Measurements from ENCODE around the gene SLC36A1. TPM values are rescaled to one million over a fixed set of nuclear protein-coding genes. Genes with fewer than 3 reads are reported as not detected.

The SLC36A1 gene
- total RNA-seq, 1 experiment from 2014 or later = 11.0 TPM

GRCh38 chr5:151532416-151532815 is 85.0 kb downstream of the SLC36A1 start:
- H3K36me3 ChIP-seq (ENCODE audit: low read depth) = no peaks in the 10 kb centered on the region
- H3K27me3 ChIP-seq (ENCODE audit: insufficient read depth, low read depth) = peaks cover 5% of the 10 kb centered on the region; the same call in 1 of the 2 replicates
- H3K9me2 ChIP-seq (ENCODE audit: insufficient read depth) = no peaks in the 10 kb centered on the region
- no TSS peak for BruUV-seq (replicated peaks)
- DNase-seq = no peak
- H3F3A ChIP-seq (ENCODE audit: insufficient read depth, low read depth) = no peaks in the 10 kb centered on the region
- H2AFZ ChIP-seq = no peak overlapping the region
- no peak overlapping the region for H3K4me3 ChIP-seq
- H3K79me2 ChIP-seq (ENCODE audit: low read depth) = no peaks in the 10 kb centered on the region
- intact Hi-C loops (cut with micrococcal nuclease; ENCODE audit: unreplicated experiment) = no loop called here
- no peaks in the 10 kb centered on the region for H3K9me3 ChIP-seq (ENCODE audit: insufficient read depth, low read depth)
- ChIA-PET POLR2A (ENCODE audit: unreplicated experiment) (no interaction called here), CTCF (no interaction called here)
- no peak overlapping the region for H3K4me2 ChIP-seq
- no peak for TF ChIP-seq CTCF (conservative IDR thresholded peaks at IDR 0.05)
- TF ChIP-seq EZH2 (IDR thresholded peaks at IDR 0.05; ENCODE audit: low read depth) = no peak
- H3K4me1 ChIP-seq (replicated peaks; ENCODE audit: insufficient read depth) = no peaks in the 10 kb centered on the region
- H3K27ac ChIP-seq = no peak overlapping the region
- no peaks in the 10 kb centered on the region for H4K20me1 ChIP-seq (ENCODE audit: insufficient read depth)

DNA sequence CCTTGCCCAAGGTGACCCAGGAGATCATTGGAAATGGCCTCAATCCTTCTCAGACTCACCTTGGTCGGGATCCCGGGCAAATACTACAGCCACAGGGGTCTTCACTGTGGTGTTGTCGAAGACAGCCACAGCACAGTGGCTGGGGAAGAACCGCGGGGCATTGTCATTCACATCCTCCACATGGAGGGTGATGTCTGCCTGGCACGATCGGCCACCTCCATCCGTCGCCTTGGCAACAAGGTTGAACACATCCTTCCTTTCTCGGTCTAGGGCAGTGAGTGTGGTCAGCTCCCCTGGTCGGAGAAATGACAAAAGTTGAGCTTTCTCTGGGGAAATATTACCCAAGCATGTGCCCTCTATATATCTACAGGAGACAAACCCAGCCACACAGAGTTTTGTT is 86.9 kb downstream of the SLC36A1 start:
- Histone ChIP-seq H3K27ac (no peak overlapping the region), H2AFZ (no peak overlapping the region), H3K36me3 (ENCODE audit: low read depth) (no peaks in the 10 kb centered on the region), H3K4me1 (replicated peaks; ENCODE audit: insufficient read depth) (no peaks in the 10 kb centered on the region), H3K4me3 (no peak overlapping the region), H3K9me2 (ENCODE audit: insufficient read depth) (no peaks in the 10 kb centered on the region), H3K27me3 (ENCODE audit: insufficient read depth, low read depth) (peaks cover 9% of the 10 kb centered on the region; the same call in 1 of the 2 replicates), H4K20me1 (ENCODE audit: insufficient read depth) (no peaks in the 10 kb centered on the region), H3K9me3 (ENCODE audit: insufficient read depth, low read depth) (no peaks in the 10 kb centered on the region), H3K4me2 (no peak overlapping the region), H3K79me2 (ENCODE audit: low read depth) (no peaks in the 10 kb centered on the region), H3F3A (ENCODE audit: insufficient read depth, low read depth) (no peaks in the 10 kb centered on the region)
- intact Hi-C loops (cut with micrococcal nuclease; ENCODE audit: unreplicated experiment) = no loop called here
- no peak for DNase-seq
- BruUV-seq (replicated peaks) = no TSS peak
- CTCF ChIA-PET = no interaction called here
- TF ChIP-seq EZH2 (IDR thresholded peaks at IDR 0.05; ENCODE audit: low read depth) (no peak), CTCF (conservative IDR thresholded peaks at IDR 0.05) (no peak)
- POLR2A ChIA-PET (ENCODE audit: unreplicated experiment) = no interaction called here

- Histone ChIP-seq H2AFZ (no peak overlapping the region), H3K9me3 (ENCODE audit: insufficient read depth, low read depth) (no peaks in the 10 kb centered on the region), H4K20me1 (ENCODE audit: insufficient read depth) (no peaks in the 10 kb centered on the region), H3K4me1 (replicated peaks; ENCODE audit: insufficient read depth) (no peaks in the 10 kb centered on the region), H3K79me2 (ENCODE audit: low read depth) (no peaks in the 10 kb centered on the region), H3K4me2 (no peak overlapping the region), H3F3A (ENCODE audit: insufficient read depth, low read depth) (no peaks in the 10 kb centered on the region), H3K27ac (no peak overlapping the region), H3K36me3 (ENCODE audit: low read depth) (no peaks in the 10 kb centered on the region), H3K4me3 (no peak overlapping the region), H3K9me2 (ENCODE audit: insufficient read depth) (no peaks in the 10 kb centered on the region), H3K27me3 (ENCODE audit: insufficient read depth, low read depth) (peaks cover 18% of the 10 kb centered on the region)
- BruUV-seq (replicated peaks) = no TSS peak
- TF ChIP-seq CTCF (conservative IDR thresholded peaks at IDR 0.05) (no peak), EZH2 (IDR thresholded peaks at IDR 0.05; ENCODE audit: low read depth) (no peak)
- CTCF ChIA-PET = interaction anchor here (1.0 kb wide), 1 partner anchor 14 kb away, joined by 3 read pairs; no protein-coding TSS in a partner anchor
- intact Hi-C loops (cut with micrococcal nuclease; ENCODE audit: unreplicated experiment) = no loop called here
- no peak for DNase-seq
- POLR2A ChIA-PET (ENCODE audit: unreplicated experiment) = no interaction called here
These were observed 89.6 kb downstream of the SLC36A1 start for GRCh38 chr5:151537044-151537443.
